HG02571 (cell line): ENCODE measurements around the gene F8.
"Not testable (repeated sequence)": the region's sequence is repeated elsewhere in the genome, so short reads cannot be mapped to it uniquely, and the experiment has no call there.

ENCODE experiments used
- ATAC-seq: cut with Tn5 transposase; IDR thresholded peaks from one replicate; pipeline ENCODE4 v1.9.1; 2021; ENCODE audit warnings: mild to moderate bottlenecking, moderate library complexity; ENCODE audit not compliant: unreplicated experiment

Gene F8

GRCh38 chrX:154818916-154819770 lies 203.4 kb downstream of the F8 start:
- ATAC-seq = no peak

- ATAC-seq = not testable (repeated sequence)
Observed at GRCh38 chrX:154817048-154817618, 205.4 kb downstream of the F8 start.

GRCh38 chrX:154816326-154816898 lies 206.1 kb downstream of the F8 start:
- not testable (repeated sequence) for ATAC-seq

- ATAC-seq = no peak
Observed at GRCh38 chrX:154815274-154815818, 207.2 kb downstream of the F8 start.

GRCh38 chrX:154813801-154814200 lies 208.7 kb downstream of the F8 start:
- no peak for ATAC-seq

GRCh38 chrX:154812341-154813101 lies 210.0 kb downstream of the F8 start:
- no peak for ATAC-seq

GRCh38 chrX:154809939-154810665 lies 212.4 kb downstream of the F8 start:
- no peak for ATAC-seq

- no peak for ATAC-seq
Observed at GRCh38 chrX:154806837-154807501, 215.6 kb downstream of the F8 start.

- no peak for ATAC-seq
Observed at GRCh38 chrX:154805696-154806091, 216.8 kb downstream of the F8 start.

GRCh38 chrX:154804957-154805695 lies 217.4 kb downstream of the F8 start, which contains the start of gene MPP1:
Gene MPP1, minus strand, starts transcription at chrX:154805485. Its CDS starts 112 bp downstream, at chrX:154805373.
- peak; percentile 95 for ATAC-seq

- ATAC-seq = no peak
Observed at GRCh38 chrX:154804261-154804956, 218.1 kb downstream of the F8 start.

- ATAC-seq = no peak
Observed at GRCh38 chrX:154802947-154803346, 219.6 kb downstream of the F8 start.

GRCh38 chrX:154800478-154801210 lies 221.9 kb downstream of the F8 start:
- ATAC-seq = no peak

- no peak for ATAC-seq
Observed at GRCh38 chrX:154799556-154800348, 222.8 kb downstream of the F8 start.

GRCh38 chrX:154797006-154797405 lies 225.5 kb downstream of the F8 start:
- ATAC-seq = no peak

- no peak for ATAC-seq
Observed at GRCh38 chrX:154795016-154795415, 227.5 kb downstream of the F8 start.
